ENCODE data around the gene CELF2.
"Not testable (repeated sequence)": the region's sequence is repeated elsewhere in the genome, so short reads cannot be mapped to it uniquely, and the experiment has no call there.

CELF2 gene

DNA sequence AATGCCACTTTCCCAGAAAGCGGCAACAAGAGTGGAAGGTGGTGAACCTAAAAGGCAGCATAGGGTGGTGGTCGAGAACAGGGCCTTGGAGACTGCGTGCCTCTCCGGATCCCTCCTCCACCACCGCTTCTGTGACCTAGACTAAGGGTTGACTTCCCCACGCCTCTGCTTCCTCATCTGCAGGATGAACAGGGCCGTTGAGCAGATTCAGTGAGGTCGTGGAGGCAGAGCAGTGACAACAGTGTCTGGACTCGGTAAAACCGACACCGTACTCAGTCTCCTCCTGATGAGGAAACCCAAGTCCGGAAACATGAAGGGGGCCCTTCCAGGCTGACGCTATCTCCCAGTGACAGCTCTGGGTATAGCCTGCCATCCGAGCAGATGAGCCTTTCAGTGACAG, 162.6 kb downstream of the CELF2 start:
- H3K27ac ChIP-seq (ENCODE audit: low read length), result no peak overlapping the region
- H3K4me3 ChIP-seq (ENCODE audit: low read depth in 1 of 2, low read length in 2 of 2), result no peak overlapping the region
- H3K9me3 ChIP-seq (ENCODE audit: control insufficient read depth in 1 of 2, low read length in 2 of 2), result peaks cover 0 to 3% of the 10 kb centered on the region in 2 donors
- H3K27me3 ChIP-seq (ENCODE audit: low read depth, low read length), result no peaks in the 10 kb centered on the region
- peaks cover 0 to 17% of the 10 kb centered on the region in 2 donors for H3K4me1 ChIP-seq (ENCODE audit: control insufficient read depth in 1 of 2, insufficient read depth in 2 of 2, low read length in 2 of 2)
- H3K36me3 ChIP-seq (ENCODE audit: control insufficient read depth in 1 of 2, insufficient read depth in 2 of 2, low read length in 2 of 2), result peaks cover 5 to 9% of the 10 kb centered on the region in 2 donors

DNA sequence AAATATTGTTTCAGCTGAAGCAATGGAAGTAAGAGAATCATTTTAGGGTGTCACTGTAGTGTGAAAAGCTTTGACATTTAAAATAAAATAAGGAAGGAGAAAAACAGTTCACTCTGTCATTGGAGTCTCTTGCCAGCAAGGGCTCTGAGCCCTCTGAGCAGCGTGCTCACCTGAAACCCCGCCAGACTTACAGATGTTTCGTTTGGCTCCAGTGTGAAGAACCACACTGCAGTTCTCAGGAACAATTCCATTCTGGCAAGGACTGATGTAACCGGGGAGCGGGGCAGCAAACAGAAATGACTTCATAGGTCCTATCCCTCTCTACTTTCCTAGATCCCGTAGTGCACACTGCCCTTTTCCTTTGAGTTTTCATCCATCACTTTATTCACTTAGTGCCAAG, 164.3 kb downstream of the CELF2 start:
- Histone ChIP-seq H3K36me3 (ENCODE audit: control insufficient read depth in 1 of 2, insufficient read depth in 2 of 2, low read length in 2 of 2) (peaks cover 5 to 12% of the 10 kb centered on the region in 2 donors), H3K27ac (ENCODE audit: low read length) (no peak overlapping the region), H3K27me3 (ENCODE audit: low read depth, low read length) (no peaks in the 10 kb centered on the region), H3K4me1 (ENCODE audit: control insufficient read depth in 1 of 2, insufficient read depth in 2 of 2, low read length in 2 of 2) (peaks cover 0 to 17% of the 10 kb centered on the region in 2 donors), H3K4me3 (ENCODE audit: low read depth in 1 of 2, low read length in 2 of 2) (no peak overlapping the region), H3K9me3 (ENCODE audit: control insufficient read depth in 1 of 2, low read length in 2 of 2) (peaks cover 0 to 5% of the 10 kb centered on the region in 2 donors)

DNA sequence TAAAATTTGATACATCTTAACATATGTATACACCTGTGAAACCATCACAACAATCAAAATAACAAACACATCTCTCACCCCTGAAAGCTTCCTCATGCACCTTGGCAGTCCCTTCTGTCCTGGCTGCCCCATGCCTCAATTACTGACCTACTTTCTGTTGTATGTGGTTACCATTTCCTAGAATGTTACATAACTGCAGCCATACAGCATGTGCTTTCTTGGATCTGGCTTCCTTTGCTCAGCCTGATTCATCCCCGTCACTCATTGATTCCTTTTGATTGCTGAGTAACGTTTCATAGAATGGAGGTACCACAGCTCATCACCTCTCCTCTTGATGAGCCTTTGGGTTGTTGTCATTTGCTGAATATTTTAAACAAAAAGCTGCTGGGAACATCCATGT, 165.3 kb downstream of the CELF2 start:
- no peaks in the 10 kb centered on the region for H3K27me3 ChIP-seq (ENCODE audit: low read depth, low read length)
- peaks cover 5 to 12% of the 10 kb centered on the region in 2 donors for H3K36me3 ChIP-seq (ENCODE audit: control insufficient read depth in 1 of 2, insufficient read depth in 2 of 2, low read length in 2 of 2)
- peaks cover 0 to 5% of the 10 kb centered on the region in 2 donors for H3K9me3 ChIP-seq (ENCODE audit: control insufficient read depth in 1 of 2, low read length in 2 of 2)
- no peak overlapping the region for H3K27ac ChIP-seq (ENCODE audit: low read length)
- peaks cover 0 to 13% of the 10 kb centered on the region in 2 donors for H3K4me1 ChIP-seq (ENCODE audit: control insufficient read depth in 1 of 2, insufficient read depth in 2 of 2, low read length in 2 of 2)
- no peak overlapping the region for H3K4me3 ChIP-seq (ENCODE audit: low read depth in 1 of 2, low read length in 2 of 2)

DNA sequence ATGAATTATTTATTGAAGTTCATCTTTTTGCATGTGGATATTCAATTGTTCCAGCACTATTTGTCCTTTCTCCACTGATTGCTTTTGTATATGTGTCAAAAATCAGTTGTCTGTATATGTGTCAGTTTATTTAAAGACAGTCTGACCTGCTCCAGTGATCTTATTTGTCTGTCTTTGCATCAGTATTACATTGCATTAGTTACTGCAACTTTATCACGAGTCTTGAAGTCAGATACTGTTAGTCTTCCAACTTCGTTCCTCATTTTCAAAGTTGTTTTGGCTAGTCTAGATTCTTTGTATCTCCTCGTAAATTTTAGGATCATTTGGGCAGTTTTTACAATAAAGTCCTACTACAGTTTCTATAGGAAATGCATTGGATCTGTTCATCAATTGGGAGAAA, 166.4 kb downstream of the CELF2 start:
- H3K9me3 ChIP-seq (ENCODE audit: control insufficient read depth in 1 of 2, low read length in 2 of 2), result peaks cover 0 to 5% of the 10 kb centered on the region in 2 donors
- H3K4me3 ChIP-seq (ENCODE audit: low read depth in 1 of 2, low read length in 2 of 2), result no peak overlapping the region
- H3K4me1 ChIP-seq (ENCODE audit: control insufficient read depth in 1 of 2, insufficient read depth in 2 of 2, low read length in 2 of 2), result peaks cover 0 to 14% of the 10 kb centered on the region in 2 donors
- no peaks in the 10 kb centered on the region for H3K27me3 ChIP-seq (ENCODE audit: low read depth, low read length)
- no peak overlapping the region for H3K27ac ChIP-seq (ENCODE audit: low read length)
- H3K36me3 ChIP-seq (ENCODE audit: control insufficient read depth in 1 of 2, insufficient read depth in 2 of 2, low read length in 2 of 2), result peaks cover 5 to 12% of the 10 kb centered on the region in 2 donors

DNA sequence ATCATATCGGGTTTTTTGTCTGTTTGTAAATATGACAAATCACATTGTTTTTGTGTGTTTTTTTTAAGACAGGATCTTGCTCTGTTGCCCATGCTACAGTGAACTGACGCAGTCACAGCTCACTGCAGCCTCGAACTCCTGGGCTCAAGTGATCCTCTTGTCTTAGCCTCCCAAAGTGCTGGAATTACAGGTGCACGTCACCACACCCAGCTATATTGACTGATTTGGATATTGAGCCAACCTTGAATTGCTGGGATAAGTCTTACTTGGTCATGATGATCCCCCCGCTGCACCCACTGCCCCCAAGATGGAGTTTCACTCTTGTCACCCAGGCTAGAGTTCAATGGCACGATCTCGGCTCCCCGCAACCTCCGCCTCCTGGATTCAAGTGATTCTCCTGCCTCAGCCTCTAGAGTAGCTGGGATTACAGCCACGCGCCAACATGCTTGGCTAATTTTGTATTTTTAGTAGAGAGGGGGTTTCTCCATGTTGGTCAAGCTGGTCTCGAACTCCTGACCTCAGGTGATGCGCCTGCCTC, 167.5 kb downstream of the CELF2 start:
- not testable (repeated sequence) for H3K27me3 ChIP-seq (ENCODE audit: low read depth, low read length); H3K4me3 ChIP-seq (ENCODE audit: low read depth in 1 of 2, low read length in 2 of 2); H3K27ac ChIP-seq (ENCODE audit: low read length); H3K9me3 ChIP-seq (ENCODE audit: control insufficient read depth in 1 of 2, low read length in 2 of 2)
- Histone ChIP-seq H3K4me1 (ENCODE audit: control insufficient read depth in 1 of 2, insufficient read depth in 2 of 2, low read length in 2 of 2) (peaks cover 0 to 26% of the 10 kb centered on the region in 2 donors), H3K36me3 (ENCODE audit: control insufficient read depth in 1 of 2, insufficient read depth in 2 of 2, low read length in 2 of 2) (peaks cover 5 to 12% of the 10 kb centered on the region in 2 donors)

DNA sequence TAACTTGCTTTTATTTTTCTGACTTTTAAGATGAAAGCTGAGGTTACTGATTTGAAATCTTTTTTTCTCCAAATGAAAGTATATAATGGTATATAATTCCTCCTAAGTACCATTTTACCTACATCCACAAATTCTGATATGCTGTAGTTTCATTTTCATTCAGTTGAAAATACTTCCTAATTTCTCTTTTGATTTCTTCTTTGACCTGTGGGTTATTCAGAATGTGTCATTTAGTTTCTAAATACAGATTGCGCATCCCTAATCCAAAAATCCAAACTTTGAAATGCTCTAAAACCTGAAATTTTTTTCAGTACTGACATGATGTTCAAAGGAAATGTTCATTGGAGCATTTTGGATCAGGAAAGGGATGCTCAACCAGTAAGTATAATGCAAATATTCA, 168.7 kb downstream of the CELF2 start:
- H3K4me3 ChIP-seq (ENCODE audit: low read depth in 1 of 2, low read length in 2 of 2), result no peak overlapping the region
- H3K27me3 ChIP-seq (ENCODE audit: low read depth, low read length), result no peaks in the 10 kb centered on the region
- no peak overlapping the region for H3K27ac ChIP-seq (ENCODE audit: low read length)
- H3K4me1 ChIP-seq (ENCODE audit: control insufficient read depth in 1 of 2, insufficient read depth in 2 of 2, low read length in 2 of 2), result peaks cover 0 to 35% of the 10 kb centered on the region in 2 donors
- peaks cover 2 to 10% of the 10 kb centered on the region in 2 donors for H3K36me3 ChIP-seq (ENCODE audit: control insufficient read depth in 1 of 2, insufficient read depth in 2 of 2, low read length in 2 of 2)
- peaks cover 0 to 5% of the 10 kb centered on the region in 2 donors for H3K9me3 ChIP-seq (ENCODE audit: control insufficient read depth in 1 of 2, low read length in 2 of 2)

- Histone ChIP-seq H3K9me3 (ENCODE audit: control insufficient read depth in 1 of 2, low read length in 2 of 2) (peaks cover 0 to 5% of the 10 kb centered on the region in 2 donors), H3K4me3 (ENCODE audit: low read depth in 1 of 2, low read length in 2 of 2) (no peak overlapping the region), H3K27me3 (ENCODE audit: low read depth, low read length) (no peaks in the 10 kb centered on the region), H3K27ac (ENCODE audit: low read length) (no peak overlapping the region), H3K36me3 (ENCODE audit: control insufficient read depth in 1 of 2, insufficient read depth in 2 of 2, low read length in 2 of 2) (peaks cover 0 to 8% of the 10 kb centered on the region in 2 donors), H3K4me1 (ENCODE audit: control insufficient read depth in 1 of 2, insufficient read depth in 2 of 2, low read length in 2 of 2) (peaks cover 5 to 51% of the 10 kb centered on the region in 2 donors)
Observed at GRCh38 chr10:11189582-11190376, 172.1 kb downstream of the CELF2 start.

GRCh38 chr10:11191190-11191589, 173.5 kb downstream of the CELF2 start:
- Histone ChIP-seq H3K9me3 (ENCODE audit: control insufficient read depth in 1 of 2, low read length in 2 of 2) (no peaks in the 10 kb centered on the region), H3K4me1 (ENCODE audit: control insufficient read depth in 1 of 2, insufficient read depth in 2 of 2, low read length in 2 of 2) (peaks cover 5 to 51% of the 10 kb centered on the region in 2 donors), H3K36me3 (ENCODE audit: control insufficient read depth in 1 of 2, insufficient read depth in 2 of 2, low read length in 2 of 2) (no peaks in the 10 kb centered on the region), H3K27ac (ENCODE audit: low read length) (no peak overlapping the region), H3K4me3 (ENCODE audit: low read depth in 1 of 2, low read length in 2 of 2) (no peak overlapping the region), H3K27me3 (ENCODE audit: low read depth, low read length) (no peaks in the 10 kb centered on the region)

GRCh38 chr10:11191678-11192077, 174.0 kb downstream of the CELF2 start:
- Histone ChIP-seq H3K4me1 (ENCODE audit: control insufficient read depth in 1 of 2, insufficient read depth in 2 of 2, low read length in 2 of 2) (peaks cover 5 to 51% of the 10 kb centered on the region in 2 donors), H3K27ac (ENCODE audit: low read length) (no peak overlapping the region), H3K27me3 (ENCODE audit: low read depth, low read length) (no peaks in the 10 kb centered on the region), H3K36me3 (ENCODE audit: control insufficient read depth in 1 of 2, insufficient read depth in 2 of 2, low read length in 2 of 2) (no peaks in the 10 kb centered on the region), H3K9me3 (ENCODE audit: control insufficient read depth in 1 of 2, low read length in 2 of 2) (no peaks in the 10 kb centered on the region), H3K4me3 (ENCODE audit: low read depth in 1 of 2, low read length in 2 of 2) (no peak overlapping the region)

DNA sequence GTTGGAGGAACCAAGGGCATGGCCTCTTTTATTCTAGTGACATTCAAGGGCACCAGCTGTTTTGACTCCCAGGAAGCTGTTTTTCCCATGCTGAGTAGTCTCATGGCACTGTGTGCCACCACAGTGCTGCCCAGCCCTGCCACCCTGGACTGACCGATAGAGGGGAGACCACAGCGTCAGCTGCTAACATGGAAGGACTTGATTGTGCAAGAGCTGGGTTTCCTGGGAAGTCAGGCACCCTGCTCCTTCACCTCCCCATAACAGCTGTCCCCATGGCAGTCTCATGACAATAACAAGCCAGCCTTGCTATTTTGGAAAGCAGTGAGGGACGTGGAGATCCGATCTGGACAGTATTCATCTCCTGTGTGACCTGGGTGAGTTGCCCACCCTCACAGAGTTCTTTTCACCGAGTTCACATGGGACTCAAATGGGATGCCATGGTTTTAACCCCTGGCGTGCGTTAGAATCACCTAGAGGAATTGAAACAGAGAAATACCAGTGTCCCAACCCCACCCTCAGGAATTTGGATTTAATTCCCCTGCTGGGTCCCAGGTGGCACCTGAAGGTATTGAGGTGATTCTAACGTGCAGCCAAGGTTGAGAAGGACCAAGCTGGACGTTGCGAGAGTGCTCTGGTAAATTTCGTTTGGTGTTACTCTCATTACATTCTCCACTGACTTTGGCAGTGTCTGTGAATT, 174.8 kb downstream of the CELF2 start:
- H3K4me1 ChIP-seq (ENCODE audit: control insufficient read depth in 1 of 2, insufficient read depth in 2 of 2, low read length in 2 of 2), result peaks cover 5 to 51% of the 10 kb centered on the region in 2 donors
- no peak overlapping the region for H3K4me3 ChIP-seq (ENCODE audit: low read depth in 1 of 2, low read length in 2 of 2)
- no peak overlapping the region for H3K27ac ChIP-seq (ENCODE audit: low read length)
- no peaks in the 10 kb centered on the region for H3K9me3 ChIP-seq (ENCODE audit: control insufficient read depth in 1 of 2, low read length in 2 of 2)
- H3K27me3 ChIP-seq (ENCODE audit: low read depth, low read length), result no peaks in the 10 kb centered on the region
- no peaks in the 10 kb centered on the region for H3K36me3 ChIP-seq (ENCODE audit: control insufficient read depth in 1 of 2, insufficient read depth in 2 of 2, low read length in 2 of 2)

- no peaks in the 10 kb centered on the region for H3K36me3 ChIP-seq (ENCODE audit: control insufficient read depth in 1 of 2, insufficient read depth in 2 of 2, low read length in 2 of 2)
- H3K4me3 ChIP-seq (ENCODE audit: low read depth in 1 of 2, low read length in 2 of 2), result no peak overlapping the region
- H3K27me3 ChIP-seq (ENCODE audit: low read depth, low read length), result no peaks in the 10 kb centered on the region
- no peak overlapping the region for H3K27ac ChIP-seq (ENCODE audit: low read length)
- H3K9me3 ChIP-seq (ENCODE audit: control insufficient read depth in 1 of 2, low read length in 2 of 2), result no peaks in the 10 kb centered on the region
- H3K4me1 ChIP-seq (ENCODE audit: control insufficient read depth in 1 of 2, insufficient read depth in 2 of 2, low read length in 2 of 2), result peaks cover 5 to 58% of the 10 kb centered on the region in 2 donors
Observed at GRCh38 chr10:11193001-11193551, 175.4 kb downstream of the CELF2 start.
